Ovary (tissue), 9 donors: ENCODE results near the gene SHLD1. TPM values are rescaled to one million over a fixed set of nuclear protein-coding genes. Genes with fewer than 3 reads are reported as not detected.

Source experiments
- DNase-seq, 5 donors: peaks; one replicate each; pipeline ENCODE4 v3.0.0-alpha.2; 2019 to 2020
- H3K27ac ChIP-seq, 2 donors: fragments of 200-600 bp; one replicate each; pipeline versions ENCODE4 v1.5.1 to v1.8.0; 2019 to 2022
- H3K27me3 ChIP-seq: fragments of 200-600 bp; one replicate; pipeline ENCODE4 v1.8.0; 2022
- H3K36me3 ChIP-seq: fragments of 200-600 bp; sonication (generic); one replicate; pipeline ENCODE4 v1.5.1; 2019
- H3K4me1 ChIP-seq: one replicate; pipeline ENCODE4 v1.8.1; 2013; ENCODE audit warnings: mild to moderate bottlenecking, moderate library complexity; ENCODE audit not compliant: insufficient read depth
- H3K4me3 ChIP-seq: fragments of 200-600 bp; sonication (generic); one replicate; pipeline ENCODE4 v1.5.1; 2017
- H3K9me3 ChIP-seq, 2 donors: fragments of 200-600 bp in 1 of 2; sonication (generic) in 1 of 2; one replicate each; pipeline versions ENCODE4 v1.5.1 to v1.8.1; 2013 to 2019; ENCODE audit warnings: mild to moderate bottlenecking in 1 of 2, moderate library complexity in 1 of 2
- CTCF ChIP-seq, 3 donors: fragments of 450-650 bp in 2 of 3; fragments of 200-600 bp in 1 of 3; IDR thresholded peaks; one replicate each; pipeline versions ENCODE4 v1.5.1 to v1.8.0; 2016 to 2022; ENCODE audit warnings: antibody characterized with exemption in 3 of 3, mild to moderate bottlenecking in 1 of 3
- EP300 ChIP-seq: sonication (generic); formaldehyde crosslinking; IDR thresholded peaks from one replicate; pipeline ENCODE4 v1.6.1; 2017; ENCODE audit warnings: antibody characterized with exemption
- POLR2A ChIP-seq: fragments of 450-650 bp; IDR thresholded peaks from one replicate; pipeline ENCODE4 v1.6.1; 2017; ENCODE audit warnings: antibody characterized with exemption, mild to moderate bottlenecking, moderate library complexity
- WGBS, 3 donors: extraction: QIAGEN DNeasy Blood & Tissue Kit in 1 of 3; methylation state at CpG; one replicate each; pipeline versions ENCODE4 v1.1.5 to v1.1.7; 2013 to 2017; 5-methylcytosine and 5-hydroxymethylcytosine counted together
- intact Hi-C, 4 donors: fragments of 100-400 bp; cut with DNase I; formaldehyde crosslinking; loops; one replicate each; pipeline versions ENCODE4 v1.11.0 to v1.15.1; 2022 to 2023
- polyA plus RNA-seq, 2 donors: library from polyadenylated mRNA; stranded (reverse); fragments of 200-250 nt in 1 of 2; fragments of 350-450 nt in 1 of 2; fragmentation: Illumina TruSeq in 1 of 2; extraction: RNeasy Lipid Tissue Mini Kit (QIAGEN cat#74804) in 1 of 2; gene quantifications; one replicate each; pipeline ENCODE4 v1.2.3, GENCODE V29; 2013 to 2014
- total RNA-seq, 7 donors: library from RNA; depleted of rRNA in 2 of 7; stranded (reverse); fragments of >200 nt in 2 of 7; fragmentation: NEBNext Ultra II Directional in 3 of 7; extraction: Animal tissue kit (Norgen Biotek cat#: 25700) in 3 of 7; gene quantifications; one replicate each; pipeline versions ENCODE4 v1.1.0 to v1.2.4, GENCODE V29; 2016 to 2023
- donor health status: DM: no; HTN: no; CAD: no; lungs with moderate emphysema.
- donor health status: DM: no; HTN: no; CAD: no.
- donor health status: Bipolar disorder and iron deficiency.
- donor health status: DM: yes; HTN: yes; CAD: no.
- donor health status: DM: no; HTN: no; CAD: no.
- donor health status: DM: yes; HTN: yes; CAD: no.

SHLD1 gene
- total and polyA plus RNA-seq, 9 donors, result 3.8 to 12.4 (median 7.2) TPM

DNA sequence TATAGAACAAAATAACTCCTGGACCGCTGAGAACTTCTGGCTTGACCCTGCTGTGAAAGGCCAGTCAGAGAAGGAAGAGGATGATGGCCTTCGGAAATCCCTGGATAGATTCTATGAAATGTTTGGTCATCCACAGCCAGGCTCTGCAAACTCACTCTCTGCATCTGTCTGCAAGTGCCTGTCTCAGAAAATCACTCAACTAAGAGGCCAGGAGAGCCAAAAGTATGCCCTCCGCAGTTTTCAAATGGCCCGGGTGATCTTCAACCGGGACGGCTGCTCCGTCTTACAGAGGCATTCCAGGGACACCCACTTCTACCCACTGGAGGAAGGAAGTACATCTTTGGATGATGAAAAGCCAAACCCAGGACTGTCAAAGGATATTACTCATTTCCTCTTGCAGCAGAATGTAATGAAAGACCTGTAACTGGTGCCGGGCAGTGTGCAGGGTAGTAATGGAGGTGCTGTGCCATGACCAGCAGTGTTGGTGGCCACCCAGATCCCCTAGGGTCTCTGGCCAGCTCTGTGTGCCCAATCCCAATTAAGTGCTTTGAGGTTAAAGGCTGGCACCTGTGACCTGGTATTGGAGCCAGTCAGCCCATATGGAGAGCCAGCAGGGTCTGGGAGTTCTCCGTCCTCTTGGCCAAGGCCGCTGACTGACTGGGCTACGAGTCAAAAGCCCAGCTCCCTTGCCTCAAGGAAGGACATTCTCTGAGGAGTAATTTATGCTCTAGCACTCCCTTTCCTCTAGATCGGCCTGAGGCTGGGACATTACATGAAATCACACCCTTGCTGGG lies 113.0 kb downstream of the SHLD1 start:
- Histone ChIP-seq H3K4me3 (no peak overlapping the region), H3K27ac (no peak overlapping the region), H3K27me3 (no peaks in the 10 kb centered on the region), H3K9me3 (no peaks in the 10 kb centered on the region), H3K36me3 (no peaks in the 10 kb centered on the region), H3K4me1 (peaks cover 26% of the 10 kb centered on the region)
- DNase-seq, result peak; percentile 61 to 71 (median 64)
- no peak for TF ChIP-seq EP300
- TF ChIP-seq CTCF (IDR thresholded peaks at IDR 0.05), result no peak
- no peak for TF ChIP-seq POLR2A
- WGBS, 3 donors, result 24 to 27% (median 26%) methylated on average over 12 of the region's 12 CpGs
- intact Hi-C loops, result no loop called here

DNA sequence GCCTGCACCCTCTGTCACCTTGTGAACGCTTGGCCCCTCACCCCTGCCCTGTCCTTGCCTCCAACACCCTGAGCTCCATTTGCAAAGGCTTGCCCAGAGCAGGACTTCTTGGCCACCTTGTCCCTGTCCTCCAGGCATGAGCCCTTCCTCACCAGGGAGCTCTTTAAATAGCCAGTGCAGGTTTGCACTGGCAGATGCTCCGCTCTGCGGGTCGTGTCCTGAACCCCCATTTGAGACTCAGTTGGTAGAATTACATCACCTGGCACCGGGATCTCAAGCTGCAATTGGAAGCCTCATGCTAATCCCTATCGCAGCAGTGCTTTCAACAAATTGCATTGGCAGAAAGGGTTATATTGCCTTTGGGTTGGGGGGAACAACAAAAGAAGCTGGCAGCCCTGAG lies 114.2 kb downstream of the SHLD1 start:
- peaks cover 26% of the 10 kb centered on the region for H3K4me1 ChIP-seq
- no peak overlapping the region for H3K4me3 ChIP-seq
- no peaks in the 10 kb centered on the region for H3K9me3 ChIP-seq
- no peaks in the 10 kb centered on the region for H3K27me3 ChIP-seq
- peak in 1 of 5 donors; percentile 15 for DNase-seq
- no peaks in the 10 kb centered on the region for H3K36me3 ChIP-seq
- intact Hi-C loops, result no loop called here
- WGBS, 3 donors, result 80 to 90% (median 84%) methylated on average over 6 of the region's 6 CpGs
- TF ChIP-seq CTCF (IDR thresholded peaks at IDR 0.05) (no peak), EP300 (no peak)
- peak overlapping the region in 1 of 2 donors; percentile 59 for H3K27ac ChIP-seq

DNA sequence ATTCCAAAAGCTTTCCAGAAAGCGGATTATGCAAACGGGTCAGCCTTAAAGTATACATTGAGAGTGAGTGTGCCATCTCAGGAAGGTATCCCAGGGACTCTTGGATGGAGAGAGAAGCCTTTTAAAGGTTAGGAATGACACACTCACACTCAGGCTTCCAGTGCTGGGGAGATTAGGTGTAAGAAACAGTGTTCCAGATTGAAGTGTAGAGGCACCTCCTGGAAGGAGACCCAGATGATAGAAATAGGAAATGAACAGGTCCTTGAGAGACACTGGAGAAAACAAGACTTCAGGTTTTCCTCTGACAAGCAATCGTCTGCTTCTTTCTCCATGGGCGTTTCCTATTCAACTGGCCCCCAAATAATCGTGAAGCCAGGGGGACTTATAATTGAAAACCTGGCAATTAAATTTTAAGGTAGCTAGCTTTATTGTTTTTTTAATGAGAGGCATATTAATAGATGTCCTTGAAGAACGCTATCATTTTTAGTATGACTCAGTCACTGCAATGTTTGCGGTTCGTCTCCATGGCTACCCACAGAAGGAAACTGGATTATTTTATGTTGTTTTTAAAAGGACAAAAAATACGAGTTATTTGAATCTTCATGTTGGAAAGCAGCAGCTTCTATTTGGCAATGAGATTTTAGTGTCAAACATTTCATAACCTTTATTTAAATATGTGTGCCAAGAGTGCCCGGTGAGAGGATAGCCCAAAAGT lies 114.8 kb downstream of the SHLD1 start:
- Histone ChIP-seq H3K36me3 (no peaks in the 10 kb centered on the region), H3K27me3 (no peaks in the 10 kb centered on the region), H3K9me3 (no peaks in the 10 kb centered on the region), H3K27ac (peak overlapping the region in 1 of 2 donors; percentile 59), H3K4me1 (peaks cover 26% of the 10 kb centered on the region), H3K4me3 (no peak overlapping the region)
- DNase-seq, result peak; percentile 35 to 73 (median 38)
- intact Hi-C loops, result no loop called here
- WGBS, 3 donors, result 12 to 16% (median 13%) methylated on average over 10 of the region's 10 CpGs
- TF ChIP-seq EP300, result no peak
- no peak for TF ChIP-seq CTCF (IDR thresholded peaks at IDR 0.05)
- TF ChIP-seq POLR2A, result no peak

GRCh38 chr20:5865604-5866003 lies 115.4 kb downstream of the SHLD1 start:
- Histone ChIP-seq H3K4me1 (peaks cover 26% of the 10 kb centered on the region), H3K27me3 (no peaks in the 10 kb centered on the region), H3K27ac (no peak overlapping the region), H3K4me3 (no peak overlapping the region), H3K9me3 (no peaks in the 10 kb centered on the region), H3K36me3 (no peaks in the 10 kb centered on the region)
- intact Hi-C loops, result no loop called here
- no peak for DNase-seq
- TF ChIP-seq POLR2A, result no peak
- no peak for TF ChIP-seq EP300
- no peak for TF ChIP-seq CTCF (IDR thresholded peaks at IDR 0.05)
- WGBS, 3 donors, result 82 to 87% (median 87%) methylated on average over 2 of the region's 2 CpGs
